HG02588 (cell line): Measurements from ENCODE around the gene CDON.

Experiments
- ATAC-seq: cut with Tn5 transposase; IDR thresholded peaks from one replicate; pipeline ENCODE4 v1.9.1; 2021; ENCODE audit warnings: mild to moderate bottlenecking, moderate library complexity; ENCODE audit not compliant: unreplicated experiment

Gene CDON

GRCh38 chr11:126062679-126063506, at the start of gene CDON:
CDON (minus strand) TSS chr11:126062866; CDS start chr11:126023476, 39,390 bp downstream.
- peak; percentile 98 for ATAC-seq

DNA sequence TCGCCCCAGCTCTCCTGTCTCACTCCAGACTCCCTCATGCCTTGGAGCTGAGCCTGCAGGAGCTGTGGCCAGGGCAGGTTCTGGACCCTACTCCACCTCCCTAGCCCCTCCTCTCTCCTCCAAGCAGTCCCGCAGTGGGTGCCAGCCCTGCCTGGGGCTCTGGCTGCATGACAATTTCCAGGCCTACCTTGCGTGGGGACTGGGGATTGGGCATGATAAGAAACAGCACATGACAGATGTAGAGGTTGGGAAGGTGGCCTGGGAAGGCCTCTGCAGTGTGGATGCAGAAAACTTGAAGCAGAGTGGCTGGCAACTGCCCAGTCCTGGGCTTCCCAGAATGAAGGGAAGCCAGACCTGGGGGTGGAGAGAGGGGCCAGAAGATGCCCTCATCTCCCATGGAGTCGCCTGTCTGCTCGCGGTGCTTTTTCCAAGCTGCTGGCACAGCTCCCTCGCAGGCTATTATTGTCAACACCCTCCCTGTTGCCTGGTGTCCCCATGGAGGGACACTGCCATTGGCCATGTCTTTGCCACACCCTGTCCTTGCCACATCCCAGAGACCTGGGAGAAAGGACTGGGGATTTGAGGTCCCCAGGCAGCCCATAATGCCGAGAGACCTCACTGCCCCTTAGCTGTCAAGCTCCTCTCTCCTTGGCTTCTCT, 48.9 kb upstream of the CDON start:
- no peak for ATAC-seq

GRCh38 chr11:126109941-126110731, 47.5 kb upstream of the CDON start:
- peak; percentile 57 for ATAC-seq

DNA sequence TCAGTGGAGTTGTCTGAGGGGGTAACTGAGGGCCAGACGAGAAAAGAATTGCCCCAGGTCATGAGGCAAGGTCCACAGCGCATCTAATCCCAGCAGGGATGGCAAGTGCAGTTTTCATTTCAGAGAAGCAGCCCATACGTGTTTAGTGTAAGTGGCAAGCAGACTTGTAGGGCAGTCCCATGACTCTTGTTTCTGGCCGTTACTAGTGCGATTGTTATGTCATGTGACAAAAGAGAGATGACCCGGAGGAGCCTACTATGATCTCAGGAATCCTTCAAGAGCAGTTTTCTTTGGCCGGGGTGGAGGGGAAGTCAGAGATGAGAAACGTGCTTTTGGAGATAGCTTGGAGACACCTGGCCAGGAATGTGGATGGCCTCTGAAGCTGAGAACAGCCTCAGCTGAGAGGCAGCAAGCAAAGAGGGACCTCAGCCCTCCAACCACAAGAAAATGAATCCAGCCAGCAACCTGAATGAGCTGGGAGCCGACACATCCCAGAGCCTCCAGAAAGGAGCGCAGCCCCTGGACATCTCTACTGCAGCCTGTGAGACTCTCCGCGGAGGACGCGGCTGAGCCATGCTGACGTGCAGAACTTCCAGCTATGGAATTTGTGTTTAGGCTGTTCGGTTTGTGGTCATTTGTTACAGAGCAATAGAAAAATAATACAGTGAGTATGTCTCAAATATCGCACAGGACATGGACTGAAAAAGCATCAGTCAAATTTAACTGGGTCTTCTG, 44.1 kb upstream of the CDON start:
- ATAC-seq = no peak

- ATAC-seq = no peak
Measured at GRCh38 chr11:126105748-126106080, 43.0 kb upstream of the CDON start.

DNA sequence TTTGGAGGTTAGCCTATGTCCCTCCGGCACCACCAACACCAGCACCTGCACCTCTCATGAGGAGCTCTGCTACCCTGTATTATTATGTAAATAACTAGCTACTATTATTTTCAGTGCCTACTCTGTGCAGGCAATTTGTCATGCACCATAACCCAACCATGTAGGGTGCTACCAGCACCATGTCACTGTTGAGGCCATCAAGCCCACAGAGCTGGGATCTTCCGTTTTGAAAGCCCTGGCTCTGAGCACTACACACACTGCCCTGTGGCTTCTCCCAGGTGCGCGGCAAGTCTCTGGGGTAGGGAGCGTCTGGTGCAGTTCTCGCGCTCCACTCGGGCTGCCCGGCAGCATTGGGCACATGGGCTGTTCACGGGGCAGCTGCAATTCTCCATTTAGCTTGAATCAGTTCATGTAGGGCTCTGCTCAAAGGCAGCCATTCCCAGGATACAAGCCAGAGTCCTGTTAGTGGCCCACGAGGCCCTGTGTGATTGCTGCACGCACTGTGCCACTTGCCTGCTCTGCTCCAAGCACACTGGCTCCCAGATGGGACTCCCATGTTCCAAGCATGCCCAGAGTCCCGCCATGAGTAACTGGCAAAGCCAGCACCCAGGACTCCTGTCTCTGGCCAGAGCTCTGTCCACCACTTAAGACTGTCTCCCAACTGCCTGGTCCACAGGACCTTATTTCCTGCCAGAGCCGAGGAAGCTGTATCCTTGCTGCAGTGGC, 42.5 kb upstream of the CDON start:
- no peak for ATAC-seq

- no peak for ATAC-seq
Measured at GRCh38 chr11:126104420-126104819, 41.8 kb upstream of the CDON start.

DNA sequence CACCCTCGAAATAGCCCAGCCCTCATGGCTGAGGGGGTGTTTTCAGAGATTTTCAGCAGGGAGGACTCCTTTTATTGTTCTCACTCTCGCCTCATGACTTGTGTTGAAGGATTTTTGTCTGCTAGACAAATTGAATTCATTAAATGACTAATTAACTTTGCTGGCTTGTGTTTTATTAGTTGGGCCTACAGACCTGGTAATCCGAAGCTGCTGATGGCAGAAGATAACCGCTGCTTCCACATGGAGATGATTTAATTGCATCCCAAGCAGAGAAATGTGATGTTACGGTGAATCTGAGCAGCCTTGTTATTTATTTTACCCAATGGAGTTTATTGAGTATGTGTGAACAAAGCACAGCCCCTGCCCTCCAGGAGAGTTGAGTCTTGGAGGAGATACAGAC, 40.5 kb upstream of the CDON start:
- no peak for ATAC-seq

GRCh38 chr11:126102436-126102981, 39.8 kb upstream of the CDON start:
- ATAC-seq = no peak

GRCh38 chr11:126101930-126102283, 39.2 kb upstream of the CDON start:
- ATAC-seq = no peak

GRCh38 chr11:126101251-126101929, 38.7 kb upstream of the CDON start:
- ATAC-seq = no peak

GRCh38 chr11:126100716-126101115, 38.0 kb upstream of the CDON start:
- no peak for ATAC-seq

GRCh38 chr11:126098204-126098769, 35.6 kb upstream of the CDON start:
- no peak for ATAC-seq

- no peak for ATAC-seq
Measured at GRCh38 chr11:126095745-126096144, 33.1 kb upstream of the CDON start.

GRCh38 chr11:126090452-126090851, 27.8 kb upstream of the CDON start:
- ATAC-seq = no peak

GRCh38 chr11:126088999-126089398, 26.3 kb upstream of the CDON start:
- ATAC-seq = no peak

- no peak for ATAC-seq
Measured at GRCh38 chr11:126086248-126086647, 23.6 kb upstream of the CDON start.

GRCh38 chr11:126084608-126084912, 21.9 kb upstream of the CDON start:
- no peak for ATAC-seq

GRCh38 chr11:126083829-126084607, 21.4 kb upstream of the CDON start:
- no peak for ATAC-seq
